Effector memory CD8-positive, alpha-beta T cell (primary cell): ENCODE data around the gene NOD2.

Source experiments
- ATAC-seq: fragments of 150-1000 bp; cut with Tn5 transposase; replicated peaks from 2 replicates; pipeline ENCODE4 v1.10.0; 2021; ENCODE audit warnings: mild to moderate bottlenecking, moderate library complexity
- DNase-seq, 3 experiments: peaks; one replicate each; pipeline ENCODE4 v3.0.0; 2021
- H3K27ac Mint-ChIP-seq, 2 donors: one replicate each; pipeline ENCODE4 v1.8.0; 2022; ENCODE audit warnings: mild to moderate bottlenecking in 2 of 2, mixed read lengths in 2 of 2, moderate library complexity in 2 of 2
- H3K27me3 Mint-ChIP-seq, 2 donors: one replicate each; pipeline ENCODE4 v1.8.0; 2022; ENCODE audit warnings: mixed read lengths in 2 of 2
- H3K36me3 Mint-ChIP-seq: one replicate; pipeline ENCODE4 v1.8.0; 2022; ENCODE audit warnings: mild to moderate bottlenecking, moderate library complexity, mixed read lengths; ENCODE audit not compliant: insufficient read depth
- H3K4me1 Mint-ChIP-seq, 2 donors: one replicate each; pipeline ENCODE4 v1.8.0; 2022; ENCODE audit warnings: low read depth in 2 of 2, mixed read lengths in 2 of 2
- H3K4me3 Mint-ChIP-seq, 2 donors: one replicate each; pipeline ENCODE4 v1.8.0; 2022; ENCODE audit warnings: mild to moderate bottlenecking in 2 of 2, mixed read lengths in 2 of 2, moderate library complexity in 2 of 2
- H3K9me3 Mint-ChIP-seq, 2 donors: one replicate each; pipeline ENCODE4 v1.8.0; 2022; ENCODE audit warnings: mixed read lengths in 2 of 2

NOD2 gene

DNA sequence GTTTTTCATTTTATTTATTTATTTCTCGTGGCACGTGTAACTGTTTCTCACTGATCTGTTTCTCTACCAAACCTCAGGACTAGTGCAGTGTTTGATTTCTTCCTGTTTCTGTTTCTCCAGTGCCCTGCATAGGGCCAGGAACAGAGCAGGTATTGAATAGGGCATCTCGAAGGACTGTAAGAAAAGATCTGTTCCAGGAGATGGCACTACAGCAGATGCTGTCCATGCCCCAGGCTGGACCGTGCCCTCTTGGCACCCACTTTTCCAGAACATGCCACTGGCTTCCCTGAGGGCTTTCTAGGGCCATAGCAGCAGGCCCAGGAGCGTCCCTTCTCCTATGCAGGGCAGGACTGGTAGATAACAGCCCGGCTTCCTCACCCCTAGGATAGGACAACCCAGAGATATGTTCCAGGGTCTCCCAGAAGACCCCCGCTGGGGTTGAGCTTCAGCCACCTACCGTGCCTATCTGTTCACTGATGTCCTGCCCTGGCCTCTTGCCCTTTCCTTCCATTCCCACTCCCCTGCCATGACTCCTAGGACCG lies 16.7 kb upstream of the NOD2 start:
- H3K36me3 Mint-ChIP-seq: peaks cover 65% of the 10 kb centered on the region
- H3K4me1 Mint-ChIP-seq: peaks cover 41 to 49% of the 10 kb centered on the region in 2 donors
- H3K4me3 Mint-ChIP-seq: no peak overlapping the region
- no peaks in the 10 kb centered on the region for H3K27me3 Mint-ChIP-seq
- H3K9me3 Mint-ChIP-seq: peaks cover 0 to 2% of the 10 kb centered on the region in 2 donors
- no peak for ATAC-seq
- peak overlapping the region; percentile 95 to 97 for H3K27ac Mint-ChIP-seq
- no peak for DNase-seq

- Mint-ChIP-seq H3K9me3 (peaks cover 0 to 2% of the 10 kb centered on the region in 2 donors), H3K27me3 (no peaks in the 10 kb centered on the region), H3K27ac (peak overlapping the region; percentile 95 to 97), H3K36me3 (peaks cover 63% of the 10 kb centered on the region), H3K4me3 (peak overlapping the region in 1 of 2 donors; percentile 88), H3K4me1 (peaks cover 43 to 54% of the 10 kb centered on the region in 2 donors)
- no peak for DNase-seq
- no peak for ATAC-seq
Measured at GRCh38 chr16:50677351-50677750, 16.1 kb upstream of the NOD2 start.

DNA sequence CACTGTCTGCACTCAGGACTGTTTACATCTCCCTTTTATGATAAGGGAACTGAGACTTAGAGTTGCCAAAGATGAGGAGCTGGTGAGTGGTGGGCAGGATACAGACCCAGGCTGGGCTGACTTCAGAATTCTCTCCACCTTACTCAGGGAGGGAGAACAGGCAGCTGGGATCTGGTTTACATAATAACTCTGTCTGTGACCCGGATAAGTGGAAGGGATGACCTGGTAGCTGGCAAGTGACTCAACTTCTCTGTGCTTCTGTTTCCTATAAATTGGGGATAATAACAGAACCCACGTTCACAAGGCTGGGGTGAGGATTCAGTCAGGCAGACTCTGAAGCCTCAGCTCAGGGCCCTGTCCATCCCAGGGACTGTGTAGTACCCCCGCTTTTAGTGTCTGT lies 14.9 kb upstream of the NOD2 start:
- DNase-seq (no peak), ATAC-seq (no peak)
- Mint-ChIP-seq H3K9me3 (no peaks in the 10 kb centered on the region), H3K27me3 (no peaks in the 10 kb centered on the region), H3K36me3 (peaks cover 53% of the 10 kb centered on the region), H3K27ac (peak overlapping the region; percentile 95 to 97), H3K4me1 (peaks cover 53 to 63% of the 10 kb centered on the region in 2 donors), H3K4me3 (peak overlapping the region; percentile 88 to 92)

DNA sequence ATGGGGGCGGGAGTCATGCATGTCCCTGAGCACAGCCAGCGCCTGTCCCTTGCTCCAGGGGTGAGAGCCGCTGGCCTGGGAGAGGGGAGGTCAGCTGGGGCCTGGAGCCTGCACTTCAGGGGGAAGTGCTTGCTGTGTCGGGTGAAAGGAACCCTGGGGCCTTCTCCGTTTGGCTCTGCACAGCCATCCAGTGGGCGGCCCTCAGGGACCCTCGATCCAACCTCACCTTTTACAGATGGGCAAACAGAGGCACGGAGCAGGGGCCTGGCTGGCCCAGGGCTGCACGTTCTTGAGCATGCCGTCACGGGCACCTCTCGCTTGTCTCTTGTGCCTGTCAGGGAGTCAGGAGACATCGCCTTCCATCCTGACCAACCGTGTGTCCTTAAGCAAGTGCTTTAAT lies 14.1 kb upstream of the NOD2 start:
- H3K9me3 Mint-ChIP-seq: no peaks in the 10 kb centered on the region
- H3K4me1 Mint-ChIP-seq: peaks cover 61 to 71% of the 10 kb centered on the region in 2 donors
- H3K36me3 Mint-ChIP-seq: peaks cover 46% of the 10 kb centered on the region
- ATAC-seq (no peak), DNase-seq (no peak)
- H3K27me3 Mint-ChIP-seq: no peaks in the 10 kb centered on the region
- peak overlapping the region; percentile 95 to 97 for H3K27ac Mint-ChIP-seq
- peak overlapping the region; percentile 88 to 92 for H3K4me3 Mint-ChIP-seq

- no peaks in the 10 kb centered on the region for H3K27me3 Mint-ChIP-seq
- ATAC-seq: no peak
- H3K36me3 Mint-ChIP-seq: peaks cover 40% of the 10 kb centered on the region
- no peak for DNase-seq
- H3K4me1 Mint-ChIP-seq: peaks cover 67 to 77% of the 10 kb centered on the region in 2 donors
- H3K4me3 Mint-ChIP-seq: peak overlapping the region; percentile 88 to 92
- peak overlapping the region; percentile 95 to 97 for H3K27ac Mint-ChIP-seq
- no peaks in the 10 kb centered on the region for H3K9me3 Mint-ChIP-seq
Measured at GRCh38 chr16:50679676-50680555, 13.5 kb upstream of the NOD2 start.

DNA sequence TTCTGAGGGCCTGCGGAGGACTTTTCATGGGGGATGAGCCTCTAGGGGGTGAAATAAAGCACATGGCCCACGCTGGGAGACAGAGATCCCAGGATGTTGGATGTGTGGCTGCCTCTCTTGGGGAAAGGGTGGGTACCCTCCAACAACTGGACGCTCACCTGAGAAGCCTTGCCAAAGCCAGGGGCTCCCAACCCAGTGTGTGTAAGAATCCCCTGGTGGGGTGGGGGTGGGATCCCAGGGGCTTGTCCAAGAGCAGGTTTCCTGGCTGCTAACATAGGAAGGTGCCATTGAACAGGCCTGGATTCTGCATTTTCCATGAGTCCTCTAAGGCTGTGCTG lies 12.9 kb upstream of the NOD2 start:
- ATAC-seq (no peak), DNase-seq (no peak)
- peaks cover 34% of the 10 kb centered on the region for H3K36me3 Mint-ChIP-seq
- peaks cover 73 to 82% of the 10 kb centered on the region in 2 donors for H3K4me1 Mint-ChIP-seq
- no peaks in the 10 kb centered on the region for H3K9me3 Mint-ChIP-seq
- peak overlapping the region; percentile 88 to 92 for H3K4me3 Mint-ChIP-seq
- peak overlapping the region; percentile 95 to 97 for H3K27ac Mint-ChIP-seq
- H3K27me3 Mint-ChIP-seq: no peaks in the 10 kb centered on the region

DNA sequence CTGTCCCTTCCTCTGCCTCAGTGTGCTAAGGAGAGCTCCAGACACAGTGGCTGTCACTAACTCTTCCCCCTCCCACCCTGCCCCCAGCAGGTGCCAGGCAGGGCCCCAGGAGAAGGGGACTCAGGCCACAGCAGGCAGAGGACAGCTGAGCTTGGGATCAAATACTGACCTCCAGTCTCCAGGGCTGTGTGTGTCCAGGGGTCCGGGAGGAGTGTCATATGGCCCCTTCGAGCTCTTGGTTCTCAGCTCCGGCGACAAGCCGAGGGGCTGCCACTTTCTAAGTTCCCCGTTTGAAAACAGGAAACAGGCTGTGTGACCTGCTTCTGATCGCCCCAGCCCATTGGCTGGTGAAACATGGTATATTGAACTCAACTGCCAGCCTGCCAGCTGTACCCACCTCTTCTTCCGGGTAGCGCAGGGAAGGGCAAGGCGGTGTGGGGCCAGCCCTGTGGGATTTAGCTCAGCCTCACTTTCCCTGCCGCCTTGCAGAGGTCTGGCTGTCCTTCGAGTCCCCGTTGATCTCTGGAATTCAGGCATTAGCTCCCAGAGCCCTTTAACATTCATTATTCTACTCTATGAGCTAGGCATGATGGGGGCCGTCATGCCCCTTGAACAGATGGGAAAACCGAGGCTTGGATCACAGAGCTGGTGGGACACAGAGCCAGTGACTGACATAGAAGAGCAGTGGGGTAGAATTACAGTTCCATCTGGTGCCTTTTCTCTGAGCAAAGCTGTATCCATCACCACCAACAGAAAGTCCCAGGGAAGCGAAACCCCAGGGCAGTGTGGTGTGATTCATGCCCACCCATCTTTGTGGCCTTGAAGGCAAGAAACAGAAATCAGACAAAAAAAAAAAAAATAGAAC lies 12.2 kb upstream of the NOD2 start, which contains the start of gene SNX20:
Gene SNX20 (minus strand): TSS at position 292 of the 865 bp plus-strand sequence. CDS start 3,786 bp downstream, outside the sequence.
- Mint-ChIP-seq H3K36me3 (peaks cover 28% of the 10 kb centered on the region), H3K27ac (peak within 1 kb of the TSS; percentile 95 to 97), H3K9me3 (no peaks in the 10 kb centered on the region), H3K4me3 (peak within 1 kb of the TSS; percentile 88 to 92), H3K27me3 (no peaks in the 10 kb centered on the region), H3K4me1 (peaks cover 80 to 84% of the 10 kb centered on the region in 2 donors)
- DNase-seq (peak; percentile 53 to 61 (median 57)), ATAC-seq (peak; percentile 77)

- ATAC-seq (peak; percentile 68), DNase-seq (peak; percentile 43 to 55 (median 50))
- H3K4me1 Mint-ChIP-seq: peaks cover 65 to 69% of the 10 kb centered on the region in 2 donors
- peaks cover 7% of the 10 kb centered on the region for H3K36me3 Mint-ChIP-seq
- H3K27me3 Mint-ChIP-seq: no peaks in the 10 kb centered on the region
- H3K27ac Mint-ChIP-seq: peak overlapping the region; percentile 80 to 96
- peak overlapping the region; percentile 57 to 59 for H3K4me3 Mint-ChIP-seq
- H3K9me3 Mint-ChIP-seq: no peaks in the 10 kb centered on the region
Measured at GRCh38 chr16:50683689-50684374, 9.6 kb upstream of the NOD2 start.

DNA sequence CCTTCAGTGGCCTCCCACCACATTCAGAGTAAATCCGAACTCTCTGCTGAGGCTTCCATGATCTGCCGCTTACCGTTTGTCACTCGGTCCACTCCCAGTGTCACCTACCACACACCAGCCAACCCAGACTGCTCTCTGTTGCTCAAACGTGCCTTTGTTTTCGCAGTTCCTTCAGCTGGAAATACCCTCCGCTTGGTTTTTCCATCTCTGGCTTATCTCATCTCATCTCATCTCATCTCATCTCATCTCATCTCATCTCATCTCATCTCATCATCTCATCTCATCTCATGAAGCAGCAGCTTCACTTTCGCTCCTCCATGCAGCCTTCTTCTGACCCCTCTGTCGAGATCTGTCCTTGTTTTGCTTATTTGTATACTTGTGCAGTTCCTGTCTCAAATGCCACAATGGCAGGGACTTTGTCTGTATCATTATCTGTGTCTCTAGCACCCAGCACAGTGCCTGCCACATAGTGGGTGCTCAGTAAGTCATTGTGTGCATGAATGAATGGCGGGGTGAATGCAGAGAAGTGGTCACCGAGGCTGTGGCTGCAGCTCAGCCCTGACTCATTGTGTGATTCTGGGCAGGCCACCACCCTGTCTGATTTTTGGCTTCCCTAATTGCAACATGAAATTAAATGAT lies 8.5 kb upstream of the NOD2 start:
- Mint-ChIP-seq H3K27me3 (no peaks in the 10 kb centered on the region), H3K4me3 (peak overlapping the region; percentile 57 to 59), H3K27ac (peak overlapping the region; percentile 80 to 96), H3K9me3 (no peaks in the 10 kb centered on the region), H3K4me1 (peaks cover 56 to 58% of the 10 kb centered on the region in 2 donors), H3K36me3 (peaks cover 7% of the 10 kb centered on the region)
- no peak for DNase-seq
- peak; percentile 21 for ATAC-seq

- Mint-ChIP-seq H3K27me3 (no peaks in the 10 kb centered on the region), H3K9me3 (no peaks in the 10 kb centered on the region), H3K27ac (peak overlapping the region; percentile 80 to 96), H3K36me3 (peaks cover 4% of the 10 kb centered on the region), H3K4me1 (peaks cover 50 to 53% of the 10 kb centered on the region in 2 donors), H3K4me3 (peak overlapping the region; percentile 57 to 68)
- ATAC-seq (peak; percentile 13), DNase-seq (no peak)
Measured at GRCh38 chr16:50685462-50686063, 7.8 kb upstream of the NOD2 start.

DNA sequence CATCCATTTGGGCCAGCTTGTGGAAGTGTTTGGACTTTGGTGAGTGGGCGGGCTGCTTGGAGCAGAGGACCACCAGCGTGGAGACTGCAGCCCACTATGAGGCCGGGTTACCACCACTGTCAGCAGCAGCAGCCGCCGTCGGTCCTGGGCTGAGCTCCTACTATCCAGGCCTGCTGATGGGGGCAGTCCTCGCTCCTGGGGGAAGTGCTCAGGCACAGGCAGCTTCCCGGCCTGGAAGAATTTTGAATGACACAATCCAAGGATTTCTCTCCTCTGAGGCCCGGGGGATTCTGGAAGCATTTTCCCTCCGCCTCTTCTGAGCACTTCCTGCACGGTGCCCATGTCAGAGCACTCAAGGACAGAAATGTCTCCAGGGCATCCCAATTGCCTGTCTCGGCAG lies 5.3 kb upstream of the NOD2 start:
- no peak for DNase-seq
- peaks cover 3% of the 10 kb centered on the region for H3K36me3 Mint-ChIP-seq

DNA sequence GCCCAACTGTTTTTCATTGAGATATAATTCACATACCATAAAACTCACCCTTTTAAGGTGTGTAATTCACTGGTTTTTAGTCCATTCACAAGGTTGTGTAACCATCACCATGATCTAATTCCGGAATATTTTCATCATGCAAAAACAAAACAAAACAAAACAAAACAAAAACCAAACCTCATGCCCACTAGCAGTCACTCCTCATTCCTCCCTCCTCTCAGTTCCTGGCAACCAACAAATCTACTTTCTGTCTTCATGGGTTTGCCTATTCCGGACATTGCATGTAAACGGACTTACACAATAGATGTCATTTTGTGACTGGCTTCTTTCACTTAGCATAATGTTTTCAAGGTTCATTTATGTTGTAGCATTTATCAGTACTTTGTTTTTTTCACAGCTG lies 4.5 kb upstream of the NOD2 start:
- Mint-ChIP-seq H3K27ac (no peak overlapping the region), H3K36me3 (peaks cover 4% of the 10 kb centered on the region), H3K27me3 (no peaks in the 10 kb centered on the region), H3K4me1 (peaks cover 37 to 44% of the 10 kb centered on the region in 2 donors), H3K4me3 (no peak overlapping the region), H3K9me3 (no peaks in the 10 kb centered on the region)
- no peak for DNase-seq
- no peak for ATAC-seq

More for the DNA sequence above, 5.3 kb upstream of the NOD2 start:
- no peaks in the 10 kb centered on the region for H3K9me3 Mint-ChIP-seq
- H3K4me3 Mint-ChIP-seq: no peak overlapping the region
- ATAC-seq: no peak
- peaks cover 44 to 50% of the 10 kb centered on the region in 2 donors for H3K4me1 Mint-ChIP-seq
- no peak overlapping the region for H3K27ac Mint-ChIP-seq
- H3K27me3 Mint-ChIP-seq: no peaks in the 10 kb centered on the region
